RKO (cell line): ENCODE measurements around the gene DDX10.

ENCODE experiments used
- DNase-seq: peaks from one replicate; pipeline ENCODE4 v3.0.0-alpha.2; 2016; ENCODE audit warnings: low spot score

DDX10 gene

DNA sequence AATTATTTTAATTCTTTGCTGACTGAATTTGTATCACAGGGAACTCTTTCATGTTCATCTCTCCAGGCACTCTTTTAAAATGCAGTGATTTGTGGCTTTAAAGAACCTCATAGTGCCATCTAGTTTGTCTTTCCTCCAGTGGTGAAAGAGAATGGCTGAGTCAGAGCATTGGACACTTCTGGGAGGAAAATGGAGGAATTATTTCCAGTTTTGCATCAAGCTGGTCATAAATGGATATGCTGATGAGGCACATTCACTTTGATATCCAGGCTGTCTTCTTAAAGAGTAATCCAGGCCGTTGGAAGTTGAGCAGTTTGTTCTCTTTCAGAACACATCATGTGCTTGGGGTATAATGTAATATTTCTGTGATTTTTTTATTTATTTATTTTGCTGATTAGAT is 273.7 kb downstream of the DDX10 start:
- no peak for DNase-seq

DNA sequence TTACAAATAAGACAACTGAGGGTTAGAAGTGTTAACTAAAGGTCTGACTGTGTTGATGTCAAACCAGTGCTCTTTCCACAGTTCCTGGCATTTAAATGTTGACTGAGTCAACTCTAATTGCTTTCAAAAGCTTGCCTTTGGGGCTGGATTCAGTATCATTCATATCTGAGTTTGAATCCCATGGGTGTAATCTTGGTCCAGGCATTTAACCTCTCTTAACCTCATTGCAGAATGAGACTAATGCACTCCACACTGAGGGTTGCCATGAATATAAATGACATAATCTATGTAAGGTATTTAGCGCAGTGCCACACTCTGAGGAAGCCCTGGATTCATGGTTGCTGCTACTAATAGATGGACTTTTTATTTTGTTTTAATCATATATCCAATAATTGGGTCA is 274.3 kb downstream of the DDX10 start:
- DNase-seq: no peak

DNA sequence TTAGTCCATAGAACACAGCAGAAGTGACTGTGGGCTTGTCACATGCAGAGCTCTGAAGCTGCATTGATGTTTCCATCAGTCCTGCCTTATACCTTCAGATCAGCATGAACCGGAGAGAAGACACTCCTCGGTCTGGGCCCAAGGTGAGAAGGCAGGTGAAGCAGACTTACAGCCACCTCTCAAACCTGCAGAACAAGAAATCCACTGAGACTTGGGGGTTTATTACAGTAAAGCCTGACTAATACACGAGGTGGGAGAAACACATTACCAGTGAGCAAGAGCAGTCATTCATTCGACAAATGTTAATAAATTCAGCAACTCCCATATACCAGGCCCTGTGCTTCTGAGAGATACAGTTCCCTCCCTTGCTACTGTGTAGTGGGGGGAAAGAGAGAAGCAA is 279.0 kb downstream of the DDX10 start:
- DNase-seq: no peak

DNA sequence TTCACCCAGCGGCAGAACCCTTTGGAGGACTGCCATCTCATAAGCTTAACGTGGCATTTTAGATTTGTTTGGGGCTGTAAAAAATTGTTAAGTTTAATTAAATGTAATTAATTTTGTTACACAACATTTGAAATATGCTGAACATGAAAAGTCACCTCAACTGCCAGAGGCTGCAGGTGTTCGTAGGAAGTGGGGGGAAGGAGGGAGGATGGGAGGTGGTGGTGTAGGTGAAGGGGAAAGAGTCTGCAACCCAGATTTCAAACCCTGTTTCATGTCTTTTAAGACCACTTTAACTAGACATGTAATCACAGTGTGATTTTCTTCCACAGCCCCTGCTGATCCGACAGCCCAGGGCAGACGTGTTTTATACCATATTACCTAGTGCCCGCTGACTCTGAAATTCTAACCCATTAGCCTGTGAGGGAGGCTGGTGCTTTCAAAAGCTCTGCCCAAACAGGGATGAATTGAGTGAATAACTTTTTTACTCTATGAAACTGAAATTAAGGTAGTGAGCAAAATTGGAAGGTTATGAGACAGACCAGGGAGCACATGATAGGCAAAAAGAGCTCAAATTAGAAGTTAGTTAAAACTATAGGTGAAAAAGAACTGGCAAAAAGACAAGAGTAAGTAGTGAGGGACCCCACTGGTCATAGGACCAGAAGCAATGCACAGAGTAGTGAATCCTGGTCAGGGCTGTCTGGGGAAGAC is 279.8 kb downstream of the DDX10 start:
- DNase-seq: no peak

DNA sequence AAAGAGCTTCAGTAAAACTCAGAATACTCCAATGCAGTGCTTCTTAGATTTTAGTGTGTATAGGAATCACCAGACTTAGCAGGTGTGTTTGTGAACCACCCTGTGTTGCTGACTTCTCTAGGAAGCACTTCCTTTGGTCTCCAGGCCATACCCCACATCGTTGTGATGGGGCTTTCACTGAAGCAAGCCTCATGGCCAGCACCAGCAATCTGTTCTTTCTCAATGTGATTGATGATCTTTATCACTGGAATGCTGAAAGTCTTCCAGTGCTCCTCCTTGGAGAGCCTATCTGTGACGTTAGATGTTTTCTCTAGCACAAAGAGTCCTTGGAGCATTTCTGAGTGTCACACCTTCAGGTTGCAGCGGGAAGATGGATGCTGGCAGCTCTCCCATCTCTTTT is 280.5 kb downstream of the DDX10 start:
- no peak for DNase-seq

DNA sequence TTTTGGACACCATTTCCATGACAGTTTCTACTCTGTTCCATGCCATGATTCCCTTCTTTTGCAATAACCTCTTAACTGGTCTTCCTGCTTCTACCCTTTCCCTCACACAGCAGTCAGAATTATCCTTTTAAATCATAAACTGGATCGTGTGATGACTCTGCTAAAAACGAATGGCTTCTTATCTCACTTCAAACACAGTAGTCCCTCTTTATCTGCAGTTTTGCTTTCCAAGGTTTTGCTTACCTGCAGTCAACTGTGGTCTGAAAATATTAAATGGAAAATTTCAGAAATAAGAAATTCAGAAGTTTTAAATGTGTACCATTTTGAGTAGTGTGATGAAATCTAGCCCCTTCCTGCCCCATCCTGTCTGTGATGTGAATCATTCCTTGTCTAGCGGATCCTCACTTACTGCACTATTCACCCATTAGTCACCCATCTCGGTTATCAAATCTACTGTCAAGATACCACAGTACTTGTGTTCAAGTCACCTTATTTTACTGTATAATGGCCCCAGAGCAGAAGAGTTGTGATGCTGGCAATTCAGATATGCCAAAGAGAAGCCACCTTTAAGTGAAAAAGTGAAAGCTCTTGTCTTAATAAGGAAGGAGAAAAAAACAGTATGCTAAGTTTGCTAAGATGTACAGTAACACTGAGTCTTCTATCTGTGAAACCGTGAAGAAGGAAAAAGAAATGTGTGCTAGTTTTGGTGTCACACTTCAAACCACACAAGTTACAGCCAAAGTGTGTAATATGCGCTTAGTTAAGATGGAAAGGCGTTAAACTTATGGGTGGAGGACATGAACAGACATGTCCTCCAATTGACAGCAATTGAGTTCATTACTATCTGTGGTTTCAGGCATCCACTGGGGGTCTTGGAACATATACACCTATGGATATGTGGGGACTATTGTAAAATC is 283.0 kb downstream of the DDX10 start:
- DNase-seq: peak; percentile 56

DNA sequence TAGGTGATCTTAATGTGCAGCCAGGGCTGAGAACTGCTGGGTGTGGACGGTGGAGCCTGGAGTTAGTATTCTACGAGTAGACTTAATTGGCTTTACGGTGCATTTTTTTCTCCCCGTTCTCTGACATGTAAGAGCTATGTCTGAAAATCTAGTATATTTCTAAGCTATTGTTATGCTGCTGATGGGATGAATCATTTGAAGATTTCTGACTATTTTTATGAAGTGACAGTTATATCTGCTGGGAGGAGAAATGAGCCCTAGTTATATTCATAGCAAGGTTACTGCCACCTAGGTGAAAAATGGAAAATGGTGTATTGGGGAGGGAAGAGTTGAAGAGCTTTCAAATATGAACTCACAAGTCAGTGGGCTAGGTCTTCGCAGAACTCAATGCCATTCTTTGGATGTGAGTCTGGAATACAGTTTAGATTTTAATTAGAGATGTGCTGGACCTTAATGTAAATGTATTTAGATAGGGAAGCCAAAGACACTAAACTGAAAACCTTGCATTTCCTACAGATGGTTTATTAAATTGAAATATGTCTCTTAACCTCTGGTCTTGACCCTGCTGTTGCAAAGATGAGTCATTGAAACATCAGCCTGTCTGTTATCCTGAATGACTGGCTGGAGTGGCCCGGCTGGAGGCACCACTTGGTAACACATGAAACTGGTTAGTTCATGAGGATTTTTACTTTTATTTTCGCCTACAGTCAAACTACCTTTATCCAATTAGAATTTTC is 293.7 kb downstream of the DDX10 start:
- peak; percentile 49 for DNase-seq

DNA sequence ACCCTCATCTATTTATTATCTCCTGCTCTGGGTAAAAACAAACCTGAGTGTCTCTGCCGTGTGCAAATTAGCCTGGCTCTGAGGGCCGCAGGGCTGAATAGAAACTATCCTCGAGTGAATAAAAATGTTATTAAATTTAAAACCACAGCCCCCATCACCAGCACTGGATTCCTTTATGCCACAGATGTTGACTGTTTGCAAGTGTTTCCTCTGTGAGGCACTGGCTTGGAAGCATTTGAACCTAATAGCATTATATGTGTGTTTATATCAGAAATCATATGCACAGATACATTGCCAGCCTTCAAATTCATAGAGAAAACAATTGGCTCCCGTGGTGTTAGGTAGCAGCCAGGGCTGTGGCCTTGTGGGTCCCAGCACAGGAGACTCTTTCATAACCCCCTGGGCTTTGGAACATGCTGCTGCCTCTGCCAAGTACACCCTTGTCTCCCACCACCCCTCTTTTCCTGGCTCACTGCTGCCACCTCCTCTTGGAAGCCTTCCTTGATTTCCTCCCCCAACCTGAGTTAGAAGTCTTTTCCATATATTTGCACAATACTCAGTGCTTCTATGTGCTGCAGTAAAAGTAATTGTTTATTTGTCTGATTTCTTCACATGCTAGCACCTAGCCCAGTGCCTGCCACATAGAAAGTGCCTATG is 294.4 kb downstream of the DDX10 start:
- DNase-seq: no peak

DNA sequence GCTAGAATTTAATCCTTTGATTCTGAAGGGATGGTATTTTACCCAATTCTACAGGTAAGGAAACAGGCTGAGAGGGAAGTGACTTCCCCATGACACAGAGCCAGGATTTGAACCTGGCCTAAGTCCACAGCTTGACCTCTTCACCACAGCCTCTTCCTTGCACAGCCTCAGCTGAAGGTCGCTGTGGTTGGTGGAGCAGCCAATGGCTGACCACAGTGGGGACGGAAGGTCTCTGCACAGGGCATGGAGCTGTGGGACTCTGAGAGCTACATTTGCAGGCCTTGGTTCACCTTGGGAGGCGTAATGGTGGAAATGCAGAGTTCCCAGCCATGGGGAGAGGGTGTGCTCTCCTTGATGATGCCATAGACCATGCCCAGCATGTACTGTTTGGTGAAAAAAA is 295.0 kb downstream of the DDX10 start:
- DNase-seq: no peak

DNA sequence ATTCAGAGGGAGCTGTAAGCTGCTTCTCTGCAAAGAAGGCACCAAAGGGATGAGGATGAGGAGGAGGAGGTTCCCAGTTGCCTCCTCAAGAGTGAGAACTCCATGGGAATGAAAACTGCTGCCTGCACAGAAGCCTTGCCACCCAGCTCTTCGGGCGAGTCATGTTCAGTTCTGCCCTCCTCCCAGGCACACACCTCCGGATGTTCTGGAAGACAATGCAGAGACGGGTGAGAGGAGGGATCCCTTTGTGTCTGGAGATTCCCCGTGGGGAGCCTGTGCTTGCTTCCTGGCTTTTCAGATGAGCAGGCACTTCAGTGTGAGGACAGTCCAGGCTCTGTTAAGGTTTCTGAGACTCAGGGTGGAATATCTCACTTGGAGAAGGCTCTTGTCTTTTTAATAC is 295.6 kb downstream of the DDX10 start:
- DNase-seq: no peak

DNA sequence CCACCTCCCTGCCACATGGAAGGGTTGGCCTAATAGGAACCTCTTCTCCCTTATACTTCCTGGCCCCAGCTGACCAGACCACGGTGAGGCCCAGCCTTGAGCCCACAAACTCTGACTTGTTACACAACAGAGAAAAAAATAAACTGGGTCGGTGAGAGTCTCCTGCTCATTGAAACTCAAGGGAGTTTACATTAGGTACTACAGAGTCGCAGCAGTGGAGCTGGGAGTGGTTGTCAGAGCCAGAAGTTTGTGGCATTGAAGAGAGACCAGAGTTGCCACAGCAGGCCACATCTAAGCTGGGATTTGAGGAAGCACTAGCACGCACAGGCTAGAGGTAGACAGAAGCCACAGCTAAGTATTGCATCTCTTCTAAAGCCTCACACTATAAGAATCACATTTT is 296.2 kb downstream of the DDX10 start:
- DNase-seq: no peak

DNA sequence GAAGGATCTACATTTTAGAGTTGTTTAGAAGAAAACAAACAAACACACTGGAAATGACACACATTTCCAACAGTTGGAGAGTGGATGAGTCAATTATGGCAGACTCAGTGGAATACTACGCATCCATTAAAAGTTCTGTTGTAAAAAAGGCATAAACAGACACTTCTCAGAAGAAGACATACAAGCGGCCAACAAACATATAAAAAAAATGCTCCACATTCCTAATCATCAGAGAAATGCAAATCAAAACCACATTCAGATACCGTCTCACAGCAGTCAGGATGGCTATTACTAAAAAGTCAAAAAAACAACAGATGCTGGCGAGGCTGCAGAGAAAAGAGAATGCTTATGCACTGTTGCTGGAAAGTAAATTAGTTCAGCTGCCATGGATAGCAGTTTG is 298.2 kb downstream of the DDX10 start:
- no peak for DNase-seq

DNA sequence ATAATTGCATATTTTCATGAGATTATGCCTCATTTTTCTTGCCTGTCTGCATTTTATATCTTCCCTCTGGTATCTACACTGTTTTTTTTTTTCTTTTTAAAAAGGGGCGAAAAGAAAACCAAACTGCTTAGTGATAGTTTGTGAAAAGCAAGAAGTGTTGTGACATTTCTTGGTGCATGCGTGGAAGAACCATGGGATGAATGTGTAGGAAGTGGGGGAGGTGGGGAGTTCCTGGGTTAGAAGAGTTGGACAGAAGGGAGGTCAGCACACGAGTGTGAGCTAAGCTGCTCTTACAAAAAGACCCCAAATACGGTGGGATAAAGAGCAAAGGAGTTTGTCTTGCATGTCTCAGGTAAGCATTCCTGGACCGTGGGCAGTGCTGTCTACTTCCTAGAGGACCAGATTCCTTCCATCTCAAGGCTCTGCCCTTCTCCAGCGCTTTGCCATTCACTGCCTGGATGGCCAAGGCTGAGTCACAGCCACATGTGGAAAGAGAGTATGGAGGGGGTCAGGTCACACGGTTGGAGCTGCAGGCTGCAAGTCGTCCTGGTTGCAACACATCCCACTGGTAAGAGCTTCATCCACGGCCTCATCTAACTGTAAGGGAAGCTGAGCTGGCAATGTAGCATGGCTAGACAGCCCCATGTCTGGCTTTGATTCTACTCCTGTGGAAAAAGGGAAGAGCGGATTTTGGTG is 300.6 kb downstream of the DDX10 start:
- DNase-seq: no peak

DNA sequence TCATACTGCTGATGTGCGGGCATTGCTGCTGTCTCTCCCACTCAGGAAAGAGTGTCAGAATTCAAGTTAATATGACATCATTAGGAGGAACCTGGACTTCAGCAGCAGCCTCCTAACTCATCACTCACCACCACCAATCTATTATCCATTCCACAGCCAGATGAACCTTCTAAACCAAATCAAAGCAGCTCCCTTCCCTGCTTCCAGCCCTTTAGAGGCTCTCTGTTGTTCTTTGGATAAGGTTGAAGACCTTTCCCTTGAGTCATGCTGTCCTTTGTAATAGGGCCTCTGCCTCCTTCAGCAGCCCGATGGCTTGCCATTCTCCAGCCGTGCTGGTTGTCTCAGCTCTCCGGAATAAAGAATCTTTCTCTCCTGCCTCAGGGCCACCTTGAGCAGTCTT is 301.3 kb downstream of the DDX10 start:
- DNase-seq: no peak

DNA sequence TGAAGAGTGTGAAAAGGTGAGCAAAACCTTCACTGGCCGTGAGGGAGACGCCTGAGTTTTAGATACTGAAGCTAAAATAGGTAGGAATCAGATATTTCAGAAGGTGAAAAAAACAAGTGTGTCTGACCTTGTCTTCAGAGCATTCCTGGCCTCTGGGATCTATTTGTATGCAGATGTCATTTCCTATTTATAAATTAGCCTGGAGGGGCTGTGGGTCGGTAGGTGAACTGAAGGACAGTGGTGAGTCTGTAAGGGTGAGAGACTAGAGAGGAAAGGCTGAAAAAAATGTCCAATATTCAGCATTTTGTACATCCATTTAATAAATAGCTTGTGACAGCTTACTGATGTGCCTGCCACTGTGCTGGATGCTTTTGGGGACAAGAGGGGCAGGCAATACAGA is 302.1 kb downstream of the DDX10 start:
- DNase-seq: no peak

DNA sequence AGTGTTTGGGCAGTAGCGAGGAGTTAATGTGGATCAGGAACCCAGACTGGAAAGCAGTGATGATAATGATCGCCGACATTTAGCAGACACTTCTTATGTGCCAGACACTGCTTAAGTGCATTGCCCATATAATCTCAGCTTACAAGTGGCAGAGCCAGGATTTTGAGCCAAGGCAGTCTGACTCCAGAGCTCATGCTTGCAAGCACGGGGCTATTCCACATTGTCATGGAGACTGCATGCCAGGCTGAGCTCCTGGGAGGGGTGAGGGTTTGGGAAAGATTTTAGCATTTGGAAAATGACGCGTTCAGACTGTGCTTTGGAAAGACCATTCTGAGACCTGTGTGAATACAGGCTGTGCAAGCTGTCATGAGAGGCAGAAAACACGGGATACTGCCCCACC is 302.7 kb downstream of the DDX10 start:
- DNase-seq: no peak

DNA sequence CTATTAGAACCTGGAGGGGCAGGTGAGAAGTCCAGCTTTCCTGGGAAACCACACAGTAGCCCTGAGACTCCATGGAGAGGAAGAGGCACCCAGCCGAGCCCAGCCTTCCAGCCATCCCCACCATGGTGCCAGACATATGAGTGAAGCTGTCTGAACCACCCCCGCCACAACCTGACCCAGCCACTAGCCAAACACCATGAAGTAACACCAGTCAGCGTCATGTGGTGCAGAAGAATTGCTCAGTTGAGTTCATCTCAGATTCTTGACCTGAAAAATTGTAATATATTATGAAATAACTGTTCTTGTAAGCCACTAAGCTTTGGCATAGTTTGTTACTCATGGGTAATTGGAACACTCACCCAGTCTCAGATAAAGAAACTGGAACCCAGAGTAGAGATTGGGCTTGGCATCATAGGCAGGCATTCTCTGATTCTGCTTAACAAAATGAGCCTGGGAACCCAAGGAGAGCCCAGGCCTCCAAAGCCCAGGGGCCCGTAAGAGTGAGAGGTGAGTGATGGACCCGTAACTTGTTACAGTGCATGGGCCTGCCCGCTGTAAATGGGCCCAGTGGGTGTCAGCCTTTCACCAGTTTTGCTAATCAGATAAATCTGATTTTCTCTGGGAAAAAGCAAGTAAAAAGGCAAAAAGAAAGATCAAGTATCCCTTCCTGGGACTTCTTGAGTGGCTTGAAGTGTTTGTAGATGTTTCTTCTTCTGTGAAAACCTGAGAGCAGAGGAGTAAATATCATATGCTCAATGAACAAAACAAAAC is 305.5 kb downstream of the DDX10 start:
- DNase-seq: no peak

DNA sequence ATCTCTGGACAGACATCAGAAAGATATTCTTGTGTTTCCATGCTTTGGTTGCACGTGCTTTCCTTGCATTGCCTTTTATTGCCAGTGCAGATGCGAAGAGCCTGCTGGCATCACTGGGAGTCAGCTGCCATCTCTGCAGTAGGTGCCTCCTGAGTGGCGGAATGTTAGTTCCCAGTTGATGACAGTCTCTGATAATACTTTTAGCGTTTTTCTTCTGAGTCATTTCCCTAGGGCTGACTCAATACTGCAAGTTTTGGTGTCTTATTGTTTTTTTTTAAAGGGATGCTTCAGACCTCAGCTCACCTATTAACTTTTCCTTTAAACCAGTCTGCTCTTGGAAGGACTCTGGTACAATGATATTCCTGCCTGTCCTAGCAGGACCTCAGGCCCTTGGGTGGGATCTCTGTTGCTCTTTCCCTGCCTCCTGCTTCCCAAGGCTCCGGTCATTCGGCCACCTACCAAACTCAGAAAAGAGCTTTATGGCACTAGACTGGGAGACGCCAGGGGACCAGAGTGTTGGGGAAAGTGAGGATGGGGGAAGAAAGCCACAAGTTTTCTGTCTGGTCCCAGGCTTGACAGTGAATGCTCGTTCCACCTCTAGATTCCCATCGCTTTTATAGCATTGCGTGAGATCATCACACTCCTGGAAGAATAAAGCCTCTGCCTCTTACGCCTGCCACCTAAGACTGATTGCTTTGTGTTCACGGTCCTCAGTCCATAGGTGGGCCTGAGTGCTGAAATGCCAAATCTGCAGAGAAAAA is 308.7 kb downstream of the DDX10 start:
- DNase-seq: peak; percentile 89

DNA sequence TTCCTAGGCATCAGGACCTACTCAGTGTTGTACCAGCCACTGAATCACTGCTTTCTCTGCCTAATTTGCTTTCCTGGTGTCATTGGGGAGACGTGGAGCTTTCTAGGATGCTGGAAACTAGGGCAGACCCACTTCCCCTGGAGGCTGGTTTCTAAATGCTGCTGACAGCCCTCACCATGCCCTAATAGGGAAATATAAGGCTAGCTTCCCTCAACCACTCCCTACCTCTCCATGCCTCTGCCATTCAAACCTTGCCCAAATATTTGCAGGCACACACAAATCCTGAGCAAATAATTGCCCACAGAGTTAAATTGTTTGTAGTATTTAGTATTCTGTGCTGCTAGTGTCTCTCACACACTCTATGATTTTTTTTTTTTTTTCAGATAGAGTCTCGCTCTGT is 310.2 kb downstream of the DDX10 start:
- no peak for DNase-seq

DNA sequence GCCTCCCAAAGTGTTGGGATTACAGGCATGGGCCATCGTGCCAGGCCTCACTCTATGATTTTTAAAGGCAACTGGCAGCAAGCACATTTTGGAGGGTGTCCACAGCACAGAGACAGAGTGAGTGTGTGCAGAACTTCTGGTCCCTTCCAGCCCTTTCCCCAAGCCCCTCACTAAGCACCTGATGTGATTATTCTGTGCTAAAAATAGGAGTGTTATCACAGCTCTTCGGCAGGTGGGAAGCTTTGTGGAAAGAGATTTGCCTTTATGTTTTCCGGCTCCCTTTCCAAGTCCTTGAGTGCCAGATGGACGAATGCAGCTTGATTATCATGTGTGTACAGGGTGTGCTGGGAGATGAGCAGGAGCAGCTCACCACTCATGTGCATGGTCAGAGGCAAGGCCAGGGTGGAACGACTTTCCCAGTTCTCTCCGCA is 310.8 kb downstream of the DDX10 start:
- no peak for DNase-seq
